Neural progenitor cell (in vitro differentiated cells): ENCODE data around the gene ACAA1. TPM values are rescaled to one million over a fixed set of nuclear protein-coding genes. Genes with fewer than 3 reads are reported as not detected.

Source experiments
- DNase-seq: peaks from one replicate; pipeline ENCODE4 v3.0.0-alpha.2; 2016; ENCODE audit warnings: low spot score
- H2AFZ ChIP-seq: fragments of 200-600 bp; sonication (generic); replicated peaks from 2 replicates; pipeline ENCODE4 v1.6.1; 2016; ENCODE audit warnings: antibody characterized with exemption
- H3F3A ChIP-seq: fragments of 200-600 bp; sonication (generic); 2 replicates; pipeline ENCODE4 v1.6.1; 2016; ENCODE audit warnings: antibody characterized with exemption, low read depth
- H3K27ac ChIP-seq: fragments of 200-600 bp; sonication (generic); 2 replicates; pipeline ENCODE4 v1.5.1; 2016; ENCODE audit warnings: mild to moderate bottlenecking
- H3K27me3 ChIP-seq: fragments of 200-600 bp; sonication (generic); 2 replicates; pipeline ENCODE4 v1.6.1; 2016; ENCODE audit warnings: mild to moderate bottlenecking, moderate library complexity
- H3K36me3 ChIP-seq: fragments of 200-600 bp; sonication (generic); 2 replicates; pipeline ENCODE4 v1.5.1; 2016
- H3K4me1 ChIP-seq: fragments of 200-600 bp; sonication (generic); 2 replicates; pipeline ENCODE4 v1.6.1; 2016; ENCODE audit warnings: mixed run types
- H3K4me2 ChIP-seq: fragments of 200-600 bp; sonication (generic); 2 replicates; pipeline ENCODE4 v1.6.1; 2016
- H3K4me3 ChIP-seq: fragments of 200-600 bp; sonication (generic); 2 replicates; pipeline ENCODE4 v1.5.1; 2016
- H3K79me2 ChIP-seq: fragments of 200-600 bp; sonication (generic); 2 replicates; pipeline ENCODE4 v1.6.1; 2016; ENCODE audit warnings: low read depth
- H3K9ac ChIP-seq: fragments of 200-600 bp; sonication (generic); 2 replicates; pipeline ENCODE4 v1.6.1; 2016
- H3K9me3 ChIP-seq: fragments of 200-600 bp; sonication (generic); 2 replicates; pipeline ENCODE4 v1.5.1; 2016; ENCODE audit warnings: low read depth
- H4K20me1 ChIP-seq: fragments of 200-600 bp; sonication (generic); 2 replicates; pipeline ENCODE4 v1.6.1; 2016; ENCODE audit warnings: low read depth
- H3K27ac Mint-ChIP-seq: 3 replicates; pipeline ENCODE4 v1.8.0; 2021; ENCODE audit warnings: mixed read lengths
- H3K27me3 Mint-ChIP-seq: 2 replicates; pipeline ENCODE4 v1.8.0; 2022; ENCODE audit warnings: low read depth, mild to moderate bottlenecking, inconsistent platforms, moderate library complexity, mixed read lengths; ENCODE audit not compliant: insufficient read depth
- H3K36me3 Mint-ChIP-seq: 3 replicates; pipeline ENCODE4 v1.8.0; 2021; ENCODE audit warnings: mixed read lengths
- H3K4me1 Mint-ChIP-seq: 3 replicates; pipeline ENCODE4 v1.8.0; 2021; ENCODE audit warnings: mixed read lengths
- H3K4me3 Mint-ChIP-seq: 3 replicates; pipeline ENCODE4 v1.8.0; 2021; ENCODE audit warnings: mild to moderate bottlenecking, moderate library complexity, mixed read lengths
- H3K9me3 Mint-ChIP-seq: 3 replicates; pipeline ENCODE4 v1.8.0; 2020; ENCODE audit warnings: mixed read lengths
- EZH2 ChIP-seq: fragments of 200-600 bp; sonication (generic); IDR thresholded peaks from 2 replicates; pipeline ENCODE4 v1.6.1; 2017; ENCODE audit warnings: antibody characterized with exemption, mild to moderate bottlenecking, moderate library complexity
- EZH2phosphoT487 ChIP-seq: fragments of 200-600 bp; sonication (generic); IDR thresholded peaks from 2 replicates; pipeline ENCODE4 v1.6.1; 2017; ENCODE audit warnings: antibody characterized with exemption
- total RNA-seq: library from RNA; depleted of rRNA; stranded (reverse); fragments of >200 nt; gene quantifications from 2 replicates; pipeline ENCODE4 v1.2.3, GENCODE V29; 2015; ENCODE audit warnings: low replicate concordance
- TF ChIP-seq, protein P1 (sequence below): fragments of 200-600 bp; sonication (generic); IDR thresholded peaks from 2 replicates; pipeline ENCODE4 v1.5.1; 2017; ENCODE audit warnings: antibody characterized with exemption, mild to moderate bottlenecking

ACAA1 gene
- total RNA-seq, 1 donor from 2014 or later = 3.3 TPM

DNA sequence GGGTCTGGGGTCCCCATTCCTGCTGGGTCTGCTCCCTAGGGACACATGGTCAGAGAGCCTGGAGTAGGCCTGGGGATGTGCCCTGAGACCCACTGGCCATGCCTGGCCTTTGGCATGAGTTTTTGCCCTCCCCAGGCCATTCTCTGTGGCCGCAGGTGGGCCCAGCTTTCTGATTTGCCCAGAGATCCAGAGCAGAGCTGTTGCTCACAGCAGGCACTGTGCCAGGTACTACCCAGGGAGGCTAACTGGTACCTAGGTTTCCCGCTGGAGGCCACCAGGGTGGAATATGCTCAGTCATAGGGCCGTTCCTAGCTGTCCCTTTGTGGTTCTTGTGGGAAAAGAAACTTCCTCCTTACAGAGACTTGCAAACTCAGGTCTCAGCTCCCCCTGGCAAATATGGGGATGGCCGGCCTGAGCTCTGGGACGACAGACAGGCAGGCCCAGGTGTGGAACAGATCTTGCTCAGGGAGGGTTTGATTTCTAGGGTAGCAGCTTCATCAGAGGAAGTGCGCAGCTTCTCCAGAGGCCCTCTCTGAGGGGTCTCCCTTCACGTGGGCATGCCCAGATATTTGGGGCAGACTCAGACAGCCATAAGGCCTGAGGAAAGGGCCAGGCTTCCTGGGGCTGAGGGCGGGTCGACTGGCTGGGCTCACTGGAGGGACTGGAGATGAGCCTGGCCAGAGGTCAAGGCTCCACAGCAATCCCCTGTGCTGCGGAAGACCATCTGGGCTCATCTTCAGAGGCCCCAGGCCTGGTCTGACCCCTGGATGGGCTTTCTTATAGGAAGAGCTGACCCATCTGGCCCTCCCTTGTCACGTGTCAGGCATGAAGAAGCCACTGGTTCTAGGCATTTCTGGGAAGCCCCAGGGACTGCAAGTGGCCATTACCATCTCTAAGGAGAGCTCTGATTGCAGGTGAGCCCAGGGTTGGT, 28.0 kb downstream of the ACAA1 start:
- no peak for DNase-seq
- Histone ChIP-seq H3K4me1 (no peaks in the 10 kb centered on the region), H4K20me1 (no peaks in the 10 kb centered on the region), H3K27ac (no peak overlapping the region), H3F3A (no peaks in the 10 kb centered on the region), H3K4me3 (no peak overlapping the region), H3K4me2 (no peak overlapping the region), H3K79me2 (no peaks in the 10 kb centered on the region), H3K9me3 (peaks cover 11% of the 10 kb centered on the region), H3K27me3 (no peaks in the 10 kb centered on the region), H2AFZ (no peak overlapping the region), H3K9ac (no peak overlapping the region), H3K36me3 (no peaks in the 10 kb centered on the region)
- H3K4me1 Mint-ChIP-seq = no peaks in the 10 kb centered on the region
- H3K9me3 Mint-ChIP-seq = peaks cover 2% of the 10 kb centered on the region
- H3K27me3 Mint-ChIP-seq = peaks cover 2% of the 10 kb centered on the region
- no peak for TF ChIP-seq EZH2
- H3K4me3 Mint-ChIP-seq = no peak overlapping the region
- no peak overlapping the region for H3K27ac Mint-ChIP-seq
- H3K36me3 Mint-ChIP-seq = no peaks in the 10 kb centered on the region

DNA sequence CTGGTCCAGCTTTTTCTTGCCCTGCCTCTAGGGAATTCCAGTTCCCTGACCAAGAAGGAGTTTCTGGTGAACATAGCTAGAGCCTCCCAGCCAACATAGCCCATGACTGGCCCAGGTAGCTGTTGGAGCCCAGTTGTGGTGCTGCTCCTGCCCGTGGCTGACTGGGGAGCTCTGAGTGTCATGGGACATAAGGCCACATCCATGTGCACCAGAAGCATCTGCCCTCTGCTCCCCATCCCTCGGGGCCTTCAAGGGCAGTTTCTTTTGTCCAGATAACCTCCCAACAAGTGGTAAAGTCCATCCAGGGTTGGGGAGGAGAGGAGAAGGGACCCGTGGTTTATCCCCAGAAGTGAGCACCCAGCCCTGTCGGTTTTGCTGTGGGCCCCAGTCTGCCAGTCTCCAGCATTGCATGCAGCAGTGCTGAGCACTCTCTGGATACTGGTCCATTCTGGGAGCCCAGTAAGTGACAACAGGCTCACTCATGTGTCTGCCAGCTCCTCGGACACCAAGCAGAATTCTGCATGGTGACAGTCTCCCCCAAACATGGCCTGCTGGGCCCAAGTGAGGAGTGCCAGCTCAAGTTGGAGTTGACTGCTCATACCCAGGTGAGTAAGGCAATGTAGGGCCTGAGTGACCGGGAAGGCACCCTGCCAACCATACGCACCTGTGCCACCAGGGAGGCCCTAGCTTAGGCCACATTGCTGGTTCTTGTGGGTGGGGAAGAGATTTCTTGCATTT, 28.8 kb downstream of the ACAA1 start:
- Histone ChIP-seq H3K27ac (no peak overlapping the region), H4K20me1 (no peaks in the 10 kb centered on the region), H3K9me3 (peaks cover 11% of the 10 kb centered on the region), H3F3A (no peaks in the 10 kb centered on the region), H3K27me3 (no peaks in the 10 kb centered on the region), H3K4me2 (no peak overlapping the region), H2AFZ (no peak overlapping the region), H3K4me1 (no peaks in the 10 kb centered on the region), H3K79me2 (no peaks in the 10 kb centered on the region), H3K4me3 (no peak overlapping the region), H3K9ac (no peak overlapping the region), H3K36me3 (no peaks in the 10 kb centered on the region)
- Mint-ChIP-seq H3K27me3 (peaks cover 2% of the 10 kb centered on the region), H3K9me3 (peaks cover 2% of the 10 kb centered on the region), H3K27ac (no peak overlapping the region), H3K4me1 (peaks cover under 1% of the 10 kb centered on the region), H3K4me3 (no peak overlapping the region), H3K36me3 (no peaks in the 10 kb centered on the region)
- TF ChIP-seq, protein P1, sequence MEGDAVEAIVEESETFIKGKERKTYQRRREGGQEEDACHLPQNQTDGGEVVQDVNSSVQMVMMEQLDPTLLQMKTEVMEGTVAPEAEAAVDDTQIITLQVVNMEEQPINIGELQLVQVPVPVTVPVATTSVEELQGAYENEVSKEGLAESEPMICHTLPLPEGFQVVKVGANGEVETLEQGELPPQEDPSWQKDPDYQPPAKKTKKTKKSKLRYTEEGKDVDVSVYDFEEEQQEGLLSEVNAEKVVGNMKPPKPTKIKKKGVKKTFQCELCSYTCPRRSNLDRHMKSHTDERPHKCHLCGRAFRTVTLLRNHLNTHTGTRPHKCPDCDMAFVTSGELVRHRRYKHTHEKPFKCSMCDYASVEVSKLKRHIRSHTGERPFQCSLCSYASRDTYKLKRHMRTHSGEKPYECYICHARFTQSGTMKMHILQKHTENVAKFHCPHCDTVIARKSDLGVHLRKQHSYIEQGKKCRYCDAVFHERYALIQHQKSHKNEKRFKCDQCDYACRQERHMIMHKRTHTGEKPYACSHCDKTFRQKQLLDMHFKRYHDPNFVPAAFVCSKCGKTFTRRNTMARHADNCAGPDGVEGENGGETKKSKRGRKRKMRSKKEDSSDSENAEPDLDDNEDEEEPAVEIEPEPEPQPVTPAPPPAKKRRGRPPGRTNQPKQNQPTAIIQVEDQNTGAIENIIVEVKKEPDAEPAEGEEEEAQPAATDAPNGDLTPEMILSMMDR = no peak
- TF ChIP-seq EZH2phosphoT487 (no peak), EZH2 (no peak)
- no peak for DNase-seq

DNA sequence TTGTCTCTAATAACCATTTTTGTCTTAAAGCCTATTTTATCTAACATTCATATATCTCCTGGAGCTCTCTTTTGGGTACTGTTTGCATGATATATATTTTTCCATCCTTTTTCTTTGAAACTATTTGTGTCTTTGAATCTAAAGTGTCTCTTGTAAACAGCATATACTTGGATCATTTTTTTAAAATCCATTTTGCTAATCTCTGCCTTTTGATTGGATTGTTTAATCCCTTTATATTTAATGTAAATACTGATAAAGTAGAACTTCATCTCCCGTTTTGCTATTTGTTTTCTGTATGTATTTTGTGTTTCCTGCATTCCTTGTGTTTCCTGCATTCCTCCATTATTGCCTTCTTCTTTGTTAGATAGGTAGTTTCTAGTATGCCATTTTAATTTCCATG, 31.4 kb downstream of the ACAA1 start:
- no peak overlapping the region for H2AFZ ChIP-seq

More for the DNA sequence above, 31.4 kb downstream of the ACAA1 start:
- Mint-ChIP-seq H3K4me3 (no peak overlapping the region), H3K27me3 (peaks cover 6% of the 10 kb centered on the region), H3K36me3 (no peaks in the 10 kb centered on the region), H3K4me1 (peaks cover 9% of the 10 kb centered on the region), H3K27ac (no peak overlapping the region), H3K9me3 (peaks cover 2% of the 10 kb centered on the region)
- H4K20me1 ChIP-seq = no peaks in the 10 kb centered on the region
- H3K27ac ChIP-seq = no peak overlapping the region
- TF ChIP-seq EZH2phosphoT487 = no peak
- TF ChIP-seq EZH2 = no peak
- TF ChIP-seq, protein P1 = no peak
- no peaks in the 10 kb centered on the region for H3K79me2 ChIP-seq
- H3K27me3 ChIP-seq = no peaks in the 10 kb centered on the region
- H3K9ac ChIP-seq = no peak overlapping the region
- H3K9me3 ChIP-seq = peaks cover 11% of the 10 kb centered on the region
- H3K4me2 ChIP-seq = no peak overlapping the region
- peaks cover 14% of the 10 kb centered on the region for H3K4me1 ChIP-seq
- H3K36me3 ChIP-seq = no peaks in the 10 kb centered on the region
- DNase-seq = no peak
- no peaks in the 10 kb centered on the region for H3F3A ChIP-seq
- no peak overlapping the region for H3K4me3 ChIP-seq
